Activated T-helper 2 cell treated with anti-CD3 and anti-CD28 coated beads, Interferon-gamma antibody, Interleukin-2, Interleukin-4, amounts not matched to agents 10 μg/mL and 5 μg/mL and 100 μg/mL, durations not matched to agents 14 hours and 24 hours and 36 hours (primary cell): ENCODE measurements around the gene TMX3. TPM values are rescaled to one million over a fixed set of nuclear protein-coding genes. Genes with fewer than 3 reads are reported as not detected.

Experiments used
- DNase-seq: peaks from one replicate; pipeline ENCODE4 v3.0.0; 2021; ENCODE audit warnings: low spot score
- H3K27ac Mint-ChIP-seq: one replicate; pipeline ENCODE4 v1.8.0; 2021; ENCODE audit warnings: mixed read lengths
- H3K27me3 Mint-ChIP-seq: one replicate; pipeline ENCODE4 v1.8.0; 2021; ENCODE audit warnings: low read depth, mixed read lengths
- H3K36me3 Mint-ChIP-seq: one replicate; pipeline ENCODE4 v1.8.0; 2021; ENCODE audit warnings: low read depth, mixed read lengths
- H3K4me1 Mint-ChIP-seq: one replicate; pipeline ENCODE4 v1.8.0; 2021; ENCODE audit warnings: low read depth, mixed read lengths
- H3K4me3 Mint-ChIP-seq: one replicate; pipeline ENCODE4 v1.8.0; 2021; ENCODE audit warnings: low read depth, mild to moderate bottlenecking, moderate library complexity, mixed read lengths
- H3K9me3 Mint-ChIP-seq: one replicate; pipeline ENCODE4 v1.8.0; 2021; ENCODE audit warnings: mixed read lengths
- intact Hi-C: fragments of 100-400 bp; cut with micrococcal nuclease; formaldehyde crosslinking; loops from one replicate; pipeline ENCODE4 v1.15.1; 2023
- total RNA-seq: library from RNA; stranded (reverse); gene quantifications from 2 replicates; pipeline ENCODE4 v1.2.3, GENCODE V29; 2022

The TMX3 gene, protein sequence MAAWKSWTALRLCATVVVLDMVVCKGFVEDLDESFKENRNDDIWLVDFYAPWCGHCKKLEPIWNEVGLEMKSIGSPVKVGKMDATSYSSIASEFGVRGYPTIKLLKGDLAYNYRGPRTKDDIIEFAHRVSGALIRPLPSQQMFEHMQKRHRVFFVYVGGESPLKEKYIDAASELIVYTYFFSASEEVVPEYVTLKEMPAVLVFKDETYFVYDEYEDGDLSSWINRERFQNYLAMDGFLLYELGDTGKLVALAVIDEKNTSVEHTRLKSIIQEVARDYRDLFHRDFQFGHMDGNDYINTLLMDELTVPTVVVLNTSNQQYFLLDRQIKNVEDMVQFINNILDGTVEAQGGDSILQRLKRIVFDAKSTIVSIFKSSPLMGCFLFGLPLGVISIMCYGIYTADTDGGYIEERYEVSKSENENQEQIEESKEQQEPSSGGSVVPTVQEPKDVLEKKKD
- 62.4 and 71.0 TPM in 2 replicates for total RNA-seq

DNA sequence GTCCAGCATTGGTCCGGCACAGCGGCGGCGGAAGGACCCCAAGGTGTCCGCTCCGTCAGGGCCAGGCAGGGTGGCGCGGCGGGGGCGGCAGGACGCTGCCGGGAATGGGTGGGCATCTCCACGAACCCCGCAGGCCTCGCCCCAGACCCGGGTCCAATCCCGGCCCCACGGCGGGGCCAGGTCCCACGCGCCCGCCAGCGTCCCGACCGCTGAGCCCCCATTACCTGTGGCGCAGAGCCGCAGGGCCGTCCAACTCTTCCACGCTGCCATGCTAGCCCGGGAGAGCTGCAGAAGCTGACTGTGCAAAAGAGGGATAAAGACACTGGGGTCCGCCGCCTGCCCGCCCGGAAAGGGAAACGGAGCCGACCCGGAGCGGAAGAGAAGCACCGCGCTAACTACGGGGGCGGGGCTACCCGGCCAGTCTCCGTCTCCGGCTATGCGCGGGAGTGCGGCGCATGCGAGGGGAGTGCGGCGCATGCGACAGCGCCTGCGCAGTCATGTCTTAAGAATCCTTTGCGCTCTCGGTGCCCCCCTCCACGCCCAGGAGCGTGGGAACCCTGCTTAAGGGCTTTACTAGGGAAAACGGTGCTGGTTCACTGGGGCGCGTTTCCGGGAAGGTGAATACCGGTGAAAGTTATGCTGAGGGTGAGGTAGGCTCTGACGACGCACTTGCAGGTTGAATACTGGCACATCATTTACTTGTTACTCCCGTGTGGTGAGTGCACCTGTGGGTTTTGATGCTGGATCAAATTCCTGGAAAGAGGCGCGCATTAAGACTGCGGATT lies at the start of gene TMX3:
TMX3 (minus strand) TSS at position 397 of the 785 bp plus-strand sequence; CDS start at position 270, 127 bp downstream.
- intact Hi-C loops: loop anchor here (1.0 to 2.0 kb wide), 2 partner anchors 20 to 1490 kb away; partner anchors contain the start of gene RTTN
- H3K36me3 Mint-ChIP-seq: peaks cover 43% of the 10 kb centered on the region
- DNase-seq: peak; percentile 88
- H3K27me3 Mint-ChIP-seq: no peaks in the 10 kb centered on the region
- H3K4me1 Mint-ChIP-seq: peaks cover 37% of the 10 kb centered on the region
- no peaks in the 10 kb centered on the region for H3K9me3 Mint-ChIP-seq
- H3K4me3 Mint-ChIP-seq: peak within 1 kb of the TSS; percentile 93
- peak within 1 kb of the TSS; percentile 87 for H3K27ac Mint-ChIP-seq

DNA sequence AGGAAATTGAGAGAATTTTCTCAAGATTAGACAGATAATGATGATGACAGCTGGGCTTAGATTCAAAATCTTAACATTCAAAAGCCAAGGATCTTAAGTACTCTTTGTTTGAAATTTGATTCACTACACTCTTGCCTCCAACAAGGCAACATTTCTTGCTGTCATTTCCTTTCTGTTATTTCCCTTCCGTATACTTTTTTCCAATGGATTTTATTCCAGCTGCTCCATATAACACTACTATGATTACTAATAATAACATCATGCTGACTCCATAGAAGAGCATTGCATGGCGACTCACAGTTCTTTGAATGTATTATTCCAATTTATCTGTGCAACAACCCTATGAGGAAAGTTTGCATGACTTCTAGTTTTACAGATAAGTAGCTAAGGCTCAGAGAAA lies 49.1 kb upstream of the TMX3 start:
- Mint-ChIP-seq H3K27me3 (no peaks in the 10 kb centered on the region), H3K27ac (no peak overlapping the region), H3K9me3 (no peaks in the 10 kb centered on the region), H3K4me1 (no peaks in the 10 kb centered on the region), H3K4me3 (no peak overlapping the region), H3K36me3 (no peaks in the 10 kb centered on the region)
- no peak for DNase-seq
- intact Hi-C loops: no loop called here

DNA sequence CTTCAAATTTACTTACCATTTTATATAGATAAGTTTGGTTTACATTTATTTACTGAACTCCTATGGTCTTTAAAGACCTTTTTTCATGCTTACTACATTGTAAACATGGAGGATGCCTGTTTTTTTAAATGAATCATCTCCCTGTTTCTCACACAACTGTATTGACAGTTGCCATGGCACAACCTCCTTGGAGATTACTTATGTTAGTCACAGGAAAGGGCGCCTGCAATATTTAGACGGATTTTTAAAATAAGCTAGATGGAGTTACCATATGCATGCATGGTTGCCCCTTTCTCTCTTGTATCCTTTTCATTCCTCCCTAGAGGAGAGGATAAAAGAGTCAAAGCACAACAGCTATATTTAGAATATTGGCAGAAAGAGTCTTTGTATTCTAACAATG lies 48.2 kb upstream of the TMX3 start:
- intact Hi-C loops: no loop called here
- H3K27me3 Mint-ChIP-seq: no peaks in the 10 kb centered on the region
- H3K4me3 Mint-ChIP-seq: no peak overlapping the region
- no peaks in the 10 kb centered on the region for H3K36me3 Mint-ChIP-seq
- H3K27ac Mint-ChIP-seq: no peak overlapping the region
- no peaks in the 10 kb centered on the region for H3K9me3 Mint-ChIP-seq
- DNase-seq: no peak
- H3K4me1 Mint-ChIP-seq: no peaks in the 10 kb centered on the region

DNA sequence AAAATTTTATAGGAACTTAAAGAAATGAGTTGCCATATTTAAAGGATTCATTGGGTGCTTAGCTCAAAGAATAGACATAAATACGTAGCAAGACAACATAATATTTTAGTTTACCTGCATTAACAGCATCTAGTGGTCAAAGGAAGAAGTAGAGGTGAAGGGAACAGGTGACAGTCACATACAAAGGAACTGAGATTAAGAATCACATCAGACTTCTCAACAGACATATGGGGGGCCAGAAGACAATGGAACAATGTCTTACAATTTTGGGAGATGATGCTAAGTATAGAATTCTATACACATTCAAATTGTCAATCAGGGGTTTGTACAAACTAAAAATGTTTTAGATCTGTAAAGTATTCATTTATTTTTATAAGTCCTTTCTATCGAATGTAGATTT lies 44.4 kb upstream of the TMX3 start:
- Mint-ChIP-seq H3K27me3 (no peaks in the 10 kb centered on the region), H3K9me3 (no peaks in the 10 kb centered on the region), H3K27ac (no peak overlapping the region), H3K4me1 (no peaks in the 10 kb centered on the region), H3K36me3 (no peaks in the 10 kb centered on the region), H3K4me3 (no peak overlapping the region)
- intact Hi-C loops: no loop called here
- DNase-seq: no peak

DNA sequence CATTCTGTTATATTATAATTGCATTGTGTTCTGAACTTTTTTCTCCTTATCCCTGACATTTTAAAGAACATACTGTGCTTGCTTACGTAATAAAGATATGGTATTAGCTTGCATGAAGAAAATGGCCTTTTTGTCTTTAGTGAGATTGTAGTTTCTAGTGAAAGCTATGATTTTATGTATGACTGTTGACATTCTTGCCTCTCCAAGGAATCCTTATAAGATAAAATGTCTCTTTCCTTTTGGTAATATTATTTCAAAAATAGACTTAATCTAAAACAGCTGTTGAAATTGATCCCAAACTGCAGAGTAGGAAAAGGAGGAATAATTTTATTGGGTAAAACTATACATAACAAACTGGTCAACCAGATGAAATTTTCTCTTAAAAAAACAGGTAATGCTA lies 42.2 kb upstream of the TMX3 start:
- Mint-ChIP-seq H3K4me1 (no peaks in the 10 kb centered on the region), H3K27me3 (no peaks in the 10 kb centered on the region), H3K4me3 (no peak overlapping the region), H3K36me3 (no peaks in the 10 kb centered on the region), H3K27ac (no peak overlapping the region), H3K9me3 (no peaks in the 10 kb centered on the region)
- intact Hi-C loops: no loop called here
- DNase-seq: no peak

DNA sequence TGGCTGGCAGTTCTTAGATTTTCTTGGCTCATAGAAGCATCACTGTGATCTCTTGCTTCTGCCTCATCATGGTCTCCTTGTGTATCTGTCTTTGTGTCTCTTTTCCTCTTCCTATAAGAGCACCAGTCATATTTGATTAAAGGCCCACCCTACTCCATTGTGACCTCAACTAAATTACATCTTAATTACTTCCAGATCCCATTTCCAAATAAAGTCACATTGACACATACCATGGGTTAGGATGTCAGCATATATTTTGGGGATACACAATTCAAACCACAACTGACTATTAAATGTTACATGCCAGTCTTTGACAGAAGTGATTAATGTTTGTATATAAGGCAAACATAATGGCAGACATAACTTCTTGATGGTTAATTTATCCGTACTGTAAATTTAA lies 27.3 kb upstream of the TMX3 start:
- Mint-ChIP-seq H3K27ac (no peak overlapping the region), H3K27me3 (no peaks in the 10 kb centered on the region), H3K4me3 (no peak overlapping the region), H3K4me1 (no peaks in the 10 kb centered on the region), H3K9me3 (no peaks in the 10 kb centered on the region), H3K36me3 (no peaks in the 10 kb centered on the region)
- DNase-seq: no peak
- intact Hi-C loops: no loop called here

DNA sequence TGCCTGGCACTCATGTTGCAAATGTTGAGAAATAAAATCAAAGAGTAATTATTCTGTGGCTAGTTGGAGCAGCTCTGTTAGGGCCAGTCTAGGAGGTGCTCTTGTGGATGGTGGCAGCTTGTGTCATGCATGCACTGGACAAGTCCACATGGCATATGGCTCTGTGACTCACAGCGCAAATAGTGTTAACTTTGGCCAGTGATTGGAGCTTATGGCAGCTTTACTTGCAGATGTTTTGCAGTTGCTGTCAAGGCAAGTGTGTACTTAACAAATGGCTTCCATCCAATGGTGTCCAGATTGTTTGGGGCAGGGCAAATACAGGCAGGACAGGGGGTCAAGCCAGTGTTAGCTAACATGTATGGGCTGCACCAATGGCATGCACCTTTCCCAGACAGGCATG lies 26.1 kb upstream of the TMX3 start:
- Mint-ChIP-seq H3K27me3 (no peaks in the 10 kb centered on the region), H3K4me3 (no peak overlapping the region), H3K4me1 (no peaks in the 10 kb centered on the region), H3K36me3 (no peaks in the 10 kb centered on the region), H3K27ac (no peak overlapping the region), H3K9me3 (no peaks in the 10 kb centered on the region)
- DNase-seq: no peak
- intact Hi-C loops: no loop called here

DNA sequence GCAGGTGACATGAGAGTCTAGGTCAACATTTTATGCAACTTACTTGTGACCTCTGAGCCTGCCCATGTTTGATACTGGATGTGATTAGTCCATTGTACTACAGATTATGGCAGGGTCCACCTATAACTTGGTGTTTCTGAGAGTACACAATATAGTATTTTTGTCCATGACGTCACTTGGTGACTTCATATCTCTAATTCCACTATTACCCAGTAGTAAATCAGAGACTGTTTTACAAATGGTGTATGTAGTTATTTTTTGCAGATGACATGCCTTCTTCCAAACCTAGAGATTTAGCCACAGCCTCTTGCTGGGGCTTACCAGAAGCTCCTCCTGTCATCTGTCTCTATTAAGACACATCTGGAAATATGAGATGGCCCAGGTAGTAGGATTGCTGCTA lies 24.6 kb upstream of the TMX3 start:
- Mint-ChIP-seq H3K4me3 (no peak overlapping the region), H3K36me3 (no peaks in the 10 kb centered on the region), H3K9me3 (no peaks in the 10 kb centered on the region), H3K4me1 (peaks cover 2% of the 10 kb centered on the region), H3K27me3 (peaks cover 3% of the 10 kb centered on the region), H3K27ac (no peak overlapping the region)
- intact Hi-C loops: loop anchor here (5.0 kb wide), 3 partner anchors 62 to 1522 kb away; no protein-coding TSS in a partner anchor
- DNase-seq: no peak

DNA sequence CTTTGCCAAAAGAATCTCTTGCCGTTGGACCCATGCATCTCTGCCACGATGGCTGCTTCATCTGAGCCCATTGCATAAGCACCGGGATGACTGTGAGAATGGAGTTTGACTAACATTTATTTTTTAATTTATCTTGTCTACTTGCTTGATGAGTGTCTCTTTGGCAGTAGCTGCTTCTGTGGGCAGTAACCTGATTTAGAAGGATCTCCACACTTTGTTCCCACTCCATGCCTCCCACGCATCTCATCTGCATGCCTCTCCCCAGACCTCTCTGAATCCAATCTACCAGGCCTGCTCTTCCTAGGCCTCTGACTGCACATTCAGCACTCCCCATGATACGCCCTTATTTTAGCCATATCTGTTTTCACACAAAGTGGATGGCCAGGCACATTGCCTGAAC lies 23.7 kb upstream of the TMX3 start:
- DNase-seq: no peak
- H3K4me3 Mint-ChIP-seq: no peak overlapping the region
- no peak overlapping the region for H3K27ac Mint-ChIP-seq
- intact Hi-C loops: loop anchor here (5.0 kb wide), 3 partner anchors 61 to 1521 kb away; no protein-coding TSS in a partner anchor
- H3K36me3 Mint-ChIP-seq: no peaks in the 10 kb centered on the region
- H3K27me3 Mint-ChIP-seq: peaks cover 3% of the 10 kb centered on the region
- H3K9me3 Mint-ChIP-seq: no peaks in the 10 kb centered on the region
- peaks cover 2% of the 10 kb centered on the region for H3K4me1 Mint-ChIP-seq

DNA sequence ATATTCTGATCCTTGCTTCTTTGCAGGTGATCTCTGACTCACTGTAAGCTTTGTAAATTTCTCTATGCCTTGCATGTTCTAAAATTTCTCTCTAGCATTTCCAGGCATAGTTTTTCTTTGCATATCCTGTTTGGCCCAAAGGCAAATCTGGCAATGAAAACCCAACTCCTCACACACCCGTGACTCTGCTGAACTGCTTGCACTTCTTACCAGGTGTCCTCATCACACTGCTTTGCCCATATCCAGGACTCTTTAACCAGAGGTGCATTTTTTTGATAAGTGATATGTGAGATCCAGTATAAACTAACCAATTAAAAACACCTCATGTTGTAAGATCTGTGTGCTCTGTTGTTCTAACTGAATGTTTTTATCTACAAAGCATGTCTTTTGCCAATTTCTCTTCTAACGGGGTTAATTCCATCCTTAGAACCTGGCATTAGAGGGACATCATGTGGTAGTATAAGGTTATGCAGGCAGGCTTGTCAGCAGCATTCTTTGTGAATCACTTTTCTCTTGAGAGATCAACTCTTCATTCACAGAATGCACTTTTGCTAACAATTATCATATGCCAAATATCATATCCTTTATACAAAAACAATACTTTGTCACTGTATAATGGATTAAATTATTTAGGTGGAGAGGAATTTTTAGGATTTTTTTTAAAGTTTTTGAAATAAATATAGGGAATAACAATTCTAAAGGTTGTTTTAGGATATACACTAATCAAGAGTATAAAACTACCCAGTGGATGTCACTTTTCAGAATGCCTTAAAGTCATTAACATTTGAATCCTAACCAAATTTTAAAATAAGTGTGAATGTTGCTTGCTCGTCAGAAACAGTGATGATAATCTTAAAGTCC lies 20.8 kb upstream of the TMX3 start:
- Mint-ChIP-seq H3K9me3 (no peaks in the 10 kb centered on the region), H3K4me3 (no peak overlapping the region), H3K27me3 (peaks cover 3% of the 10 kb centered on the region), H3K36me3 (no peaks in the 10 kb centered on the region), H3K4me1 (peaks cover 2% of the 10 kb centered on the region), H3K27ac (no peak overlapping the region)
- DNase-seq: no peak
- intact Hi-C loops: loop anchor here (2.0 to 5.0 kb wide), 4 partner anchors 17 to 1518 kb away; no protein-coding TSS in a partner anchor

DNA sequence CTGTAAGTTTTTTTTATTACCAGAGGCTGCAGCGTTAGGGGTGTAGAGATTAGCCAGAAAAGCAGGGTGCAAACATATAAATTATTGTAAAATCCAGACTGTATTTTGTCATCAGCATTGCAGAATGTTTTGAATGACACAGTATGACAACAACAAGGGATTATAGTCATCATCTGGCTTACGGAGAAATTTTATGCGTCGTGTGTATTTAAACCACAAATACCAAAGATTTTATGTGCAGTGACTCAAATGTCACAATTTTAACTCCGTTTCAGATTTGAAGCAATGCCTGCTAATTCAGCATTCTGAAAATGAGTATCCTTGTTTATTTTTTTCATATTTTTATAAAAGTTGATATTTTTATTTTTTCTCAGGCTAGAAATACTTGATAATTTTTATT lies 19.4 kb upstream of the TMX3 start:
- Mint-ChIP-seq H3K27ac (no peak overlapping the region), H3K36me3 (no peaks in the 10 kb centered on the region), H3K27me3 (peaks cover 7% of the 10 kb centered on the region), H3K9me3 (no peaks in the 10 kb centered on the region), H3K4me1 (peaks cover 2% of the 10 kb centered on the region), H3K4me3 (no peak overlapping the region)
- no peak for DNase-seq
- intact Hi-C loops: loop anchor here (2.0 kb wide), 1 partner anchor 16 kb away; no protein-coding TSS in a partner anchor

DNA sequence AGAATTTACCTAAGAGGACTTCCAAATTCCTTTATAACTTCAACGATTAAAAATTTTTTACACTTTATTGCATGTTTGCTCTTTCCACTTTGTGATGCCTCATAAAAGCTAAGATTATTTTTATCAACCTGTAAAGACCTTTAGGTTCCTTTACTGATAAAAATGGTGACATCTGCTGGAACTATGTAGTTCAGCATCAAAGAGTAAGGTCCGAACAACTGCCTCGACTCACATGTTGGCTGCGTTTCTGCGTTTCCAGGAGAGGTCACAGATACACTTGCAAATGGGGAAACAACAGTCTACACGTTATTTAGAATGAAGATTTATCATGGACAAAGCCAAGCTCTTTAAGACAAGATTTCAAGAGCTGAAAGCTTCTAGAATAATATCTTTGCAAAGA lies 18.8 kb upstream of the TMX3 start:
- H3K27ac Mint-ChIP-seq: no peak overlapping the region
- no peak overlapping the region for H3K4me3 Mint-ChIP-seq
- no peaks in the 10 kb centered on the region for H3K36me3 Mint-ChIP-seq
- peaks cover 10% of the 10 kb centered on the region for H3K27me3 Mint-ChIP-seq
- intact Hi-C loops: loop anchor here (2.0 kb wide), 1 partner anchor 15 kb away; no protein-coding TSS in a partner anchor
- no peak for DNase-seq
- peaks cover 2% of the 10 kb centered on the region for H3K4me1 Mint-ChIP-seq
- no peaks in the 10 kb centered on the region for H3K9me3 Mint-ChIP-seq
